ENCODE measurements around the gene OCEL1. TPM values are rescaled to one million over a fixed set of nuclear protein-coding genes. Genes with fewer than 3 reads are reported as not detected.
A peak's percentile ranks its signal among the peaks of the same experiment; 100 is the strongest.

OCEL1 gene
- total RNA-seq, 2 experiments from 2014 or later = 24.3 to 28.3 TPM

- no peak for DNase-seq
- ChIA-PET POLR2A (interaction anchor here (0.7 to 1.0 kb wide), 2 partner anchors 19 to 27 kb away, joined by 3 read pairs; no protein-coding TSS in a partner anchor), CTCF (interaction anchor here (1.1 to 10.9 kb wide), 7 partner anchors 8 to 25 kb away, joined by 3 to 109 read pairs (median 5); partner anchors contain the start of genes ANKLE1 and BABAM1)
- ATAC-seq = no peak
- Mint-ChIP-seq H3K4me3 (no peak overlapping the region), H3K36me3 (ENCODE audit: low read depth) (no peaks in the 10 kb centered on the region), H3K27me3 (ENCODE audit: low read depth) (peaks cover 2% of the 10 kb centered on the region), H3K9me3 (ENCODE audit: insufficient read depth) (no peaks in the 10 kb centered on the region), H3K27ac (no peak overlapping the region), H3K4me1 (ENCODE audit: low read depth) (peaks cover 7% of the 10 kb centered on the region)
Measured at GRCh38 chr19:17259118-17259780, 33.2 kb downstream of the OCEL1 start.

DNA sequence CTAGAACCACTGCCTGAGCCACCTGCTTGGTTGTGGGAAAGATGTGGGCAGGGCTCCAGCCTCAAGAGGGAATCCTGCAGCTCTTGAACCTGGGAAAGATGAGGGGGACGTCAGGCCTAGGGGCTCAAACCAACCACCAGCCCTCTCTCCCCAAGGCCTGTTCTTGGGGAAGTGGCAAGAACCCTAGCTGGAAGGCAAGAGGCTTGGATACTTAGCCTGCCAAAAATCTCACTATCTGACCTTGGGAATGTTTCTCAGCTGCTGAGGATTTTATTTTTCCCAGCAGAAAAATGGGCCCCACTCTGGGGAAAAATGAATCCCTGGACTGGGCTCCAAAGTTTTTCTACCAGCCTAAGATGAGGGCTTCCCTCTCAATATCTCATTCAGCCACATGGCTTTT lies 33.9 kb downstream of the OCEL1 start:
- Mint-ChIP-seq H3K27me3 (ENCODE audit: low read depth) (peaks cover 2% of the 10 kb centered on the region), H3K27ac (no peak overlapping the region), H3K36me3 (ENCODE audit: low read depth) (no peaks in the 10 kb centered on the region), H3K9me3 (ENCODE audit: insufficient read depth) (no peaks in the 10 kb centered on the region), H3K4me3 (no peak overlapping the region), H3K4me1 (ENCODE audit: low read depth) (peaks cover 14% of the 10 kb centered on the region)
- POLR2A ChIA-PET = interaction anchor here (0.7 kb wide), 1 partner anchor 27 kb away, joined by 3 read pairs; no protein-coding TSS in a partner anchor
- CTCF ChIA-PET = interaction anchor here (0.6 to 10.9 kb wide), 26 partner anchors 8 to 206 kb away, joined by 3 to 109 read pairs (median 3); partner anchors contain the start of genes ANKLE1, MRPL34, MVB12A and USE1
- no peak for DNase-seq
- ATAC-seq = no peak

- DNase-seq (peak; percentile 93), ATAC-seq (peak; percentile 100)
- POLR2A ChIA-PET = no interaction called here
- CTCF ChIA-PET = interaction anchor here (0.6 to 10.9 kb wide), 27 partner anchors 9 to 205 kb away, joined by 3 to 109 read pairs (median 3); partner anchors contain the start of genes ANKLE1, MRPL34, MVB12A and USE1
- Mint-ChIP-seq H3K9me3 (ENCODE audit: insufficient read depth) (no peaks in the 10 kb centered on the region), H3K27me3 (ENCODE audit: low read depth) (peaks cover 2% of the 10 kb centered on the region), H3K4me1 (ENCODE audit: low read depth) (peaks cover 15% of the 10 kb centered on the region), H3K4me3 (no peak overlapping the region), H3K27ac (no peak overlapping the region), H3K36me3 (ENCODE audit: low read depth) (no peaks in the 10 kb centered on the region)
Measured at GRCh38 chr19:17260842-17261325, 34.9 kb downstream of the OCEL1 start.

DNA sequence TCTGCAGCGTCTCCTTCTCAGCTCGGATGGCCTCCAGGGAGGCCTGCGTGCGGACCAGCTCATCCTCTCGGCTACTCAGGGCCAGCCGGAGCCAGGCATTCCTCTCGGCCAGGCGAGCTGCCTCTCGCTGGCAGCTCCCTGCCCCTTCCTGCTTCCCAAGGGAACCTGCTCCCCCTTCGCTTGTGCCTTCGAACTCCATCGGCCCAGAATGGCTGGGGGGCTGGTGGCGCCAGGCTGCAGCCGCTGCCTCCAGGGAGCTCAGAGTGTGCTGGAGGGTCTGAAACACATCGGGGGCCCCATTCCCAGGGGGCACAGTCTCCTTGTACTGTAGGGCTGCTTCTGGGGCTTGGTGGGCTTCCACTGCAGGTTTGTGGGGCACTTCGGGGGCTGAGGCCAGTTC lies 36.5 kb downstream of the OCEL1 start:
- ChIA-PET CTCF (interaction anchor here (1.2 to 10.9 kb wide), 3 partner anchors 18 to 20 kb away, joined by 3 to 109 read pairs (median 3); partner anchors contain the start of gene ANKLE1), POLR2A (no interaction called here)
- peaks cover 2% of the 10 kb centered on the region for H3K27me3 Mint-ChIP-seq (ENCODE audit: low read depth)
- H3K4me3 Mint-ChIP-seq = no peak overlapping the region
- H3K9me3 Mint-ChIP-seq (ENCODE audit: insufficient read depth) = no peaks in the 10 kb centered on the region
- H3K4me1 Mint-ChIP-seq (ENCODE audit: low read depth) = peaks cover 24% of the 10 kb centered on the region
- ATAC-seq (no peak), DNase-seq (no peak)
- no peaks in the 10 kb centered on the region for H3K36me3 Mint-ChIP-seq (ENCODE audit: low read depth)
- no peak overlapping the region for H3K27ac Mint-ChIP-seq

GRCh38 chr19:17263712-17264640 lies 38.0 kb downstream of the OCEL1 start:
- no peak overlapping the region for H3K27ac Mint-ChIP-seq
- ATAC-seq (no peak), DNase-seq (no peak)
- no peaks in the 10 kb centered on the region for H3K9me3 Mint-ChIP-seq (ENCODE audit: insufficient read depth)
- H3K36me3 Mint-ChIP-seq (ENCODE audit: low read depth) = no peaks in the 10 kb centered on the region
- H3K27me3 Mint-ChIP-seq (ENCODE audit: low read depth) = peaks cover 2% of the 10 kb centered on the region
- CTCF ChIA-PET = interaction anchor here (0.6 to 10.9 kb wide), 7 partner anchors 18 to 558 kb away, joined by 3 to 109 read pairs (median 3); partner anchors contain the start of gene ANKLE1
- H3K4me1 Mint-ChIP-seq (ENCODE audit: low read depth) = peaks cover 33% of the 10 kb centered on the region
- no peak overlapping the region for H3K4me3 Mint-ChIP-seq
- POLR2A ChIA-PET = interaction anchor here (0.5 to 0.7 kb wide), 3 partner anchors 8 to 44 kb away, joined by 3 to 4 read pairs (median 3); no protein-coding TSS in a partner anchor

- Mint-ChIP-seq H3K9me3 (ENCODE audit: insufficient read depth) (no peaks in the 10 kb centered on the region), H3K27me3 (ENCODE audit: low read depth) (peaks cover 2% of the 10 kb centered on the region), H3K4me1 (ENCODE audit: low read depth) (peaks cover 33% of the 10 kb centered on the region), H3K36me3 (ENCODE audit: low read depth) (peaks cover 2% of the 10 kb centered on the region), H3K27ac (no peak within 1 kb of the TSS), H3K4me3 (no peak within 1 kb of the TSS)
- ATAC-seq (no peak), DNase-seq (no peak)
- ChIA-PET CTCF (interaction anchor here (0.6 to 10.9 kb wide), 7 partner anchors 17 to 558 kb away, joined by 3 to 109 read pairs (median 3); partner anchors contain the start of gene ANKLE1), POLR2A (interaction anchor here (0.6 to 0.7 kb wide), 2 partner anchors 9 to 15 kb away, joined by 3 to 4 read pairs; no protein-coding TSS in a partner anchor)
Measured at GRCh38 chr19:17264641-17264979, 38.6 kb downstream of the OCEL1 start, which contains the start of gene USHBP1. Gene USHBP1 (minus strand): TSS chr19:17264745. CDS start chr19:17264299, 446 bp downstream.

DNA sequence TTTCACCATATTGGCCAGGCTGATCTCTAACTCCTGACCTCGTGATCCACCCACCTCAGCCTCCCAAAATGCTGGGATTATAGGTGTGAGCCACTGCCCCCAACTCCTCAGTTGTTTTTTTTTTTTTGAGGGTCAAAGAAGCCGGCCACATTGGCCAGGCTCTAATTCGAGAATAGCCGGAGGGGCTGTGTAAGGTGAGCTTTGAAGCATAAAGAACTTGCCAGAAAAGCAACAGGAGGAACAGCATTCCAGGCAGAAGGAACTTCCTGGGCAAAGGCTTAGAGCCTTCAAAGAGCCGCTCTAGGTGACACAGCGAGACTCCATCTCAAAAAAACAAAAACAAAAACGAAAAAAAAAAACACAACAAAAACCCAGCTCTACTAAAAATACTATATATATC lies 40.0 kb downstream of the OCEL1 start:
- CTCF ChIA-PET = interaction anchor here (1.0 to 10.9 kb wide), 8 partner anchors 11 to 120 kb away, joined by 3 to 109 read pairs (median 6); partner anchors contain the start of genes ANKLE1 and USE1

DNA sequence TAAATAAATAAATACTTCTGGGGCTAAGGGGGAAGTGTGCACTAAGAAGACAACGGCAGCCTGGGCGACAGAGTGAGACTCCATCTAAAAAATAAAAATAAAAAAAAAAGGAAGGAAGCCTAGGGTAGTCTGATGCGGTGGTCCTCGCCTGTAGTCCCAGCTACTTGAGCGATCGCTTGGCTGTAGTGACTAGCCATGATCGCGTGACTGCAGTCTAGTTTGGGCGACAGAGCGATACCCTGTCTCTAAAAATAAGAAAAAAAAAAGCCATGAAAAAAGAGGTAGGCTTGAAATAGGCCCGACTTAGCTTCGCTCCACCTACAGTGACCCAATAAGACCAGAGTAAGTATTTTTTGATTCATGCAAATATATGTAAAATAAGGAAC lies 40.6 kb downstream of the OCEL1 start:
- no peak for ATAC-seq
- peak overlapping the region; percentile 90 for H3K4me3 Mint-ChIP-seq
- H3K27ac Mint-ChIP-seq = peak overlapping the region; percentile 88
- no peaks in the 10 kb centered on the region for H3K27me3 Mint-ChIP-seq (ENCODE audit: low read depth)
- CTCF ChIA-PET = interaction anchor here (0.9 to 10.9 kb wide), 16 partner anchors 8 to 199 kb away, joined by 3 to 109 read pairs (median 4); partner anchors contain the start of genes ABHD8, ANKLE1, DDA1 and USE1
- H3K9me3 Mint-ChIP-seq (ENCODE audit: insufficient read depth) = no peaks in the 10 kb centered on the region
- H3K36me3 Mint-ChIP-seq (ENCODE audit: low read depth) = peaks cover 12% of the 10 kb centered on the region
- POLR2A ChIA-PET = interaction anchor here (0.6 to 2.9 kb wide), 9 partner anchors 10 to 1125 kb away, joined by 3 to 15 read pairs (median 4); partner anchors contain the start of genes ANKLE1, OCEL1 and USE1
- H3K4me1 Mint-ChIP-seq (ENCODE audit: low read depth) = peaks cover 31% of the 10 kb centered on the region
- no peak for DNase-seq

More for the DNA sequence above, 40.0 kb downstream of the OCEL1 start:
- Mint-ChIP-seq H3K4me1 (ENCODE audit: low read depth) (peaks cover 28% of the 10 kb centered on the region), H3K27me3 (ENCODE audit: low read depth) (no peaks in the 10 kb centered on the region), H3K27ac (no peak overlapping the region), H3K36me3 (ENCODE audit: low read depth) (peaks cover 7% of the 10 kb centered on the region), H3K4me3 (no peak overlapping the region), H3K9me3 (ENCODE audit: insufficient read depth) (no peaks in the 10 kb centered on the region)
- ATAC-seq (no peak), DNase-seq (no peak)
- POLR2A ChIA-PET = interaction anchor here (1.3 to 2.9 kb wide), 4 partner anchors 10 to 43 kb away, joined by 3 to 15 read pairs (median 7); partner anchors contain the start of genes ANKLE1 and OCEL1

DNA sequence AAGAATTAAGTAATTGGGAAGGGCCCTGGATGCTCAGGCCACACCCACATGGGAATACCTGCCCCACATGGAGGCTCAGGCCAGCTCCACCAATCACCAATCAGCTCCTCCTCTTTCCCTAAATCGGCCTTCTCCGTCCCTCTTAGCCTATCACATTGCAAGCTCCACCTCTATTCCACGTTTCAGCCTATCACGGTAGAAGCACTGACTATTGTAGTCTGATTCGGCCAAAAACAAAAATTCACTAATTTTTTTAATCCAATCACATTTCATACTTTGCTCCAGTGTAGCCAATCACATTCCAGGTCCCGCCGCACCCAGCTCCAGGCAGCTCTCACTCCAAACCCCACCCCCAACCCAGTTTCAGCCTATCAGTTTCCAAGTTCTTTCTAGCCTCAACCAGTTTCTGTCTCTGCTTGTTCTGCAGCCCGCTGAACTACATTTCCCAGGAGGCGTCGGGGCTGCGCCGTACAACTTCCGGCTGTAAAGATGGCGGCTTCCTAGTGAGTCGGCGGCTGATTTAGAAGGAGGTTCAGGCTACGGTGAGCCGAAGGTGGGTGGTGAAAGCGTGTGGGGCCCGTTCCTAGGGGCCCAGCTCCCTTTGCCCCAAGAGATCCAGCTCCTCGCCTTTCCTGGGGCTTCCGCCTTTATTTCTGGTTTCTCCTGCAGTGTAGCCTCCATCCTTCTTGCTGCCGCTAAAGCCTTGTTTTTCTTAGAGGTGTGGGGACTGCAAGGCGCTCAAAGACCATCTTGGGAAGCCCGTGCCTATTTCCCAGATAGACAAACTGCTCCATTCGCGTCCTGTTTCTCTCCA lies 41.2 kb downstream of the OCEL1 start, which contains the start of gene BABAM1:
Gene BABAM1 (plus strand): TSS at position 469 of the 814 bp plus-strand sequence. CDS start 1,364 bp downstream, outside the sequence.
- Mint-ChIP-seq H3K27ac (peak within 1 kb of the TSS; percentile 88), H3K36me3 (ENCODE audit: low read depth) (peaks cover 13% of the 10 kb centered on the region), H3K27me3 (ENCODE audit: low read depth) (no peaks in the 10 kb centered on the region), H3K4me1 (ENCODE audit: low read depth) (peaks cover 31% of the 10 kb centered on the region), H3K4me3 (peak within 1 kb of the TSS; percentile 90), H3K9me3 (ENCODE audit: insufficient read depth) (no peaks in the 10 kb centered on the region)
- CTCF ChIA-PET = interaction anchor here (0.9 to 10.9 kb wide), 17 partner anchors 9 to 199 kb away, joined by 3 to 109 read pairs (median 4); partner anchors contain the start of genes ABHD8, ANKLE1, DDA1 and USE1
- DNase-seq (peak; percentile 99), ATAC-seq (peak; percentile 94)
- POLR2A ChIA-PET = interaction anchor here (0.6 to 2.9 kb wide), 10 partner anchors 9 to 1126 kb away, joined by 3 to 15 read pairs (median 4); partner anchors contain the start of genes ANKLE1, OCEL1 and USE1

DNA sequence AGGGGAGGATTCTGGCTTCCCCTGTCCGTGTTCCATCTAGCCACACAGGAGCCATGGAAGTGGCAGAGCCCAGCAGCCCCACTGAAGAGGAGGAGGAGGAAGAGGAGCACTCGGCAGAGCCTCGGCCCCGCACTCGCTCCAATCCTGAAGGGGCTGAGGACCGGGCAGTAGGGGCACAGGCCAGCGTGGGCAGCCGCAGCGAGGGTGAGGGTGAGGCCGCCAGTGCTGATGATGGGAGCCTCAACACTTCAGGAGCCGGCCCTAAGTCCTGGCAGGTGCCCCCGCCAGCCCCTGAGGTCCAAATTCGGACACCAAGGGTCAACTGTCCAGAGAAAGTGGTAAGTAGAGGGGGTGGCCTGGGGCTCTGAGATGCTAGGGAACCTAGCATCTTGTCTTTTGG lies 42.7 kb downstream of the OCEL1 start:
- H3K27me3 Mint-ChIP-seq (ENCODE audit: low read depth) = no peaks in the 10 kb centered on the region
- ChIA-PET CTCF (interaction anchor here (0.7 to 10.9 kb wide), 2 partner anchors 10 to 13 kb away, joined by 3 to 109 read pairs; partner anchors contain the start of gene ANKLE1), POLR2A (interaction anchor here (2.9 kb wide), 1 partner anchor 12 kb away, joined by 15 read pairs; the partner anchor contains the start of gene ANKLE1)
- peaks cover 17% of the 10 kb centered on the region for H3K36me3 Mint-ChIP-seq (ENCODE audit: low read depth)
- no peaks in the 10 kb centered on the region for H3K9me3 Mint-ChIP-seq (ENCODE audit: insufficient read depth)
- ATAC-seq = no peak
- H3K27ac Mint-ChIP-seq = no peak overlapping the region
- peaks cover 31% of the 10 kb centered on the region for H3K4me1 Mint-ChIP-seq (ENCODE audit: low read depth)
- DNase-seq = no peak
- H3K4me3 Mint-ChIP-seq = peak overlapping the region; percentile 90
